Right lobe of liver (tissue), 6 donors: ENCODE results near the gene AOX1. TPM values are rescaled to one million over a fixed set of nuclear protein-coding genes. Genes with fewer than 3 reads are reported as not detected.

ENCODE experiments used
- ATAC-seq, 4 donors: fragments of 200-7000 bp; cut with Tn5 transposase; one replicate each; pipeline ENCODE4 v1.9.1; 2020; ENCODE audit warnings: mild to moderate bottlenecking in 4 of 4, moderate library complexity in 4 of 4
- DNase-seq, 3 donors: peaks; one replicate each; pipeline ENCODE4 v3.0.0-alpha.2; 2020
- H3K27ac ChIP-seq, 3 donors: fragments of 200-600 bp; one replicate each; pipeline ENCODE4 v1.8.0; 2022
- H3K27me3 ChIP-seq, 2 donors: fragments of 200-600 bp; one replicate each; pipeline ENCODE4 v1.8.0; 2022
- H3K36me3 ChIP-seq, 4 donors: fragments of 200-600 bp; sonication (generic) in 1 of 4; one replicate each; pipeline versions ENCODE4 v1.5.1 to v1.8.0; 2017 to 2022; ENCODE audit warnings: control low read depth in 1 of 4
- H3K4me1 ChIP-seq, 4 donors: fragments of 200-600 bp; sonication (generic) in 1 of 4; one replicate each; pipeline versions ENCODE4 v1.5.1 to v1.8.0; 2017 to 2022; ENCODE audit warnings: control low read depth in 1 of 4
- H3K4me3 ChIP-seq, 3 donors: fragments of 200-600 bp; one replicate each; pipeline ENCODE4 v1.8.0; 2022
- H3K9me3 ChIP-seq, 4 donors: fragments of 200-600 bp; sonication (generic) in 1 of 4; one replicate each; pipeline versions ENCODE4 v1.5.1 to v1.8.0; 2017 to 2022; ENCODE audit warnings: control low read depth in 1 of 4
- POLR2A ChIP-seq: fragments of 450-650 bp; IDR thresholded peaks from one replicate; pipeline ENCODE4 v1.6.1; 2017; ENCODE audit warnings: antibody characterized with exemption, mild to moderate bottlenecking
- WGBS: methylation state at CpG from one replicate; pipeline ENCODE4 v1.1.6; 2018; ENCODE audit warnings: low coverage, low lambda C conversion rate; ENCODE audit not compliant: insufficient coverage; ENCODE audit errors: missing lambda C conversion rate; 5-methylcytosine and 5-hydroxymethylcytosine counted together
- intact Hi-C, 2 donors: fragments of 100-400 bp; cut with DNase I; formaldehyde crosslinking; loops; one replicate each; pipeline versions ENCODE4 v1.11.2 to v1.14.1; 2022
- total RNA-seq, 6 experiments: library from RNA; depleted of rRNA in 2 of 6; stranded (reverse); fragments of >200 nt in 2 of 6; fragmentation: NEBNext Ultra II Directional in 3 of 6; extraction: Animal tissue kit (Norgen Biotek cat#: 25700) in 3 of 6; gene quantifications; one replicate each; pipeline versions ENCODE4 v1.1.0 to v1.2.4, GENCODE V29; 2016 to 2023
- TF ChIP-seq, protein P1 (sequence below), 4 donors: fragments of 200-600 bp in 3 of 4; fragments of 450-650 bp in 1 of 4; IDR thresholded peaks; one replicate each; pipeline versions ENCODE4 v1.5.1 to v1.8.0; 2016 to 2022; ENCODE audit warnings: antibody characterized with exemption in 4 of 4, mild to moderate bottlenecking in 2 of 4
- donor health status: DM: no; HTN: yes; CAD: no.
- donor health status: DM: no; HTN: no; CAD: no.
- donor health status: DM: no; HTN: no; CAD: no.
- donor health status: DM: no; HTN: yes; CAD: no.
- donor health status: DM: no; HTN: yes; CAD: no.

The AOX1 gene
- total RNA-seq, 6 experiments from 2014 or later = 524 to 1,747 (median 931) TPM

DNA sequence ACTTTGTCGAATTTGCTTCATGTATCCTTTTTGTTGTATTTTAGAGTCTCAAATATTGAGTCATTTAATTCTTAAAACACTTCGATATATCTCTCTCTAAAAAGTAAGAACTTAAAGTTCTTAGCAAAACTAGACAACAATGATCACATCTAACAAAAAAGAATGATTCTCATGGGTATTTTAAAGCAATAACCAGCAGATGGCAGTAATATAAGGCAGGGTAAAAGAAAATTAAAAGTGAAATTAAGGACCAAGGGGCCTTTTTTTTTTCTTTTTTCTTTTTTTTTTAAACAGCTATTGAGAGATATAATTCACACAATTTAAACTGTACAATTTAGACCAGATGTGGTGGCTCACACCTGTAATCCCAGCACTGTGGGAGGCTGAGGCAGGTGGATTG, 9.9 kb upstream of the AOX1 start:
- peaks cover 0 to 7% (median 3%) of the 10 kb centered on the region in 4 donors for H3K4me1 ChIP-seq
- no peak for TF ChIP-seq POLR2A
- TF ChIP-seq, protein P1, sequence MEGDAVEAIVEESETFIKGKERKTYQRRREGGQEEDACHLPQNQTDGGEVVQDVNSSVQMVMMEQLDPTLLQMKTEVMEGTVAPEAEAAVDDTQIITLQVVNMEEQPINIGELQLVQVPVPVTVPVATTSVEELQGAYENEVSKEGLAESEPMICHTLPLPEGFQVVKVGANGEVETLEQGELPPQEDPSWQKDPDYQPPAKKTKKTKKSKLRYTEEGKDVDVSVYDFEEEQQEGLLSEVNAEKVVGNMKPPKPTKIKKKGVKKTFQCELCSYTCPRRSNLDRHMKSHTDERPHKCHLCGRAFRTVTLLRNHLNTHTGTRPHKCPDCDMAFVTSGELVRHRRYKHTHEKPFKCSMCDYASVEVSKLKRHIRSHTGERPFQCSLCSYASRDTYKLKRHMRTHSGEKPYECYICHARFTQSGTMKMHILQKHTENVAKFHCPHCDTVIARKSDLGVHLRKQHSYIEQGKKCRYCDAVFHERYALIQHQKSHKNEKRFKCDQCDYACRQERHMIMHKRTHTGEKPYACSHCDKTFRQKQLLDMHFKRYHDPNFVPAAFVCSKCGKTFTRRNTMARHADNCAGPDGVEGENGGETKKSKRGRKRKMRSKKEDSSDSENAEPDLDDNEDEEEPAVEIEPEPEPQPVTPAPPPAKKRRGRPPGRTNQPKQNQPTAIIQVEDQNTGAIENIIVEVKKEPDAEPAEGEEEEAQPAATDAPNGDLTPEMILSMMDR (IDR thresholded peaks at IDR 0.05) = peak; percentile 35 to 63 (median 56)
- peak in 3 of 4 donors; percentile 30 to 40 (median 40) for ATAC-seq
- no peaks in the 10 kb centered on the region for H3K27me3 ChIP-seq
- no peak overlapping the region for H3K4me3 ChIP-seq
- DNase-seq = no peak
- intact Hi-C loops = loop anchor here in 1 of 2 donors (10.0 kb wide), 1 partner anchor 119 kb away; no protein-coding TSS in a partner anchor
- H3K27ac ChIP-seq = no peak overlapping the region
- H3K36me3 ChIP-seq = no peaks in the 10 kb centered on the region
- no peaks in the 10 kb centered on the region for H3K9me3 ChIP-seq
- 57% methylated on average over 2 of the region's 2 CpGs for WGBS

DNA sequence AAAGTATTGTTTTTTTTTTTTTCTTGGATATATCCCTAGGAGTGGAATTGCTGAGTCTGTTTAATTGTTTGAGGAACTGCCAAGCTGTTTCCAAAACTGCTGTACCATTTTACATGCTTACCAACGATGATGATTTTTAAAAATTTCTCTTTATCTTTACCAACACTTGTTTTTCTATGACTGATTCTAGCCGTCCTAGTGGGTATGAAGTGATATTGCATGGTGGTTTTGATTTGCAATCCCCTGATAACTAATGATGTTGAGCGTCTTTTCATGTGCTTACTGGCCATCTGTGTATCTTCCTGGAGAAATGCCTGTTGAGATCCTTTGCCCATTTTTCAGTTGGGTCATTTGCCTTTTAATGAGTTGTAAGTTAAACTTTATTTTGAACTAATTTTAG, 8.8 kb upstream of the AOX1 start:
- intact Hi-C loops = loop anchor here in 1 of 2 donors (10.0 kb wide), 1 partner anchor 118 kb away; no protein-coding TSS in a partner anchor
- no peak for TF ChIP-seq POLR2A
- TF ChIP-seq, protein P1 (IDR thresholded peaks at IDR 0.05) = no peak
- ATAC-seq (no peak), DNase-seq (no peak)
- H3K27me3 ChIP-seq = no peaks in the 10 kb centered on the region
- no peaks in the 10 kb centered on the region for H3K9me3 ChIP-seq
- H3K27ac ChIP-seq = no peak overlapping the region
- H3K4me3 ChIP-seq = no peak overlapping the region
- H3K36me3 ChIP-seq = no peaks in the 10 kb centered on the region
- peaks cover 0 to 8% (median 4%) of the 10 kb centered on the region in 4 donors for H3K4me1 ChIP-seq
- 92% methylated on average over 3 of the region's 3 CpGs for WGBS

DNA sequence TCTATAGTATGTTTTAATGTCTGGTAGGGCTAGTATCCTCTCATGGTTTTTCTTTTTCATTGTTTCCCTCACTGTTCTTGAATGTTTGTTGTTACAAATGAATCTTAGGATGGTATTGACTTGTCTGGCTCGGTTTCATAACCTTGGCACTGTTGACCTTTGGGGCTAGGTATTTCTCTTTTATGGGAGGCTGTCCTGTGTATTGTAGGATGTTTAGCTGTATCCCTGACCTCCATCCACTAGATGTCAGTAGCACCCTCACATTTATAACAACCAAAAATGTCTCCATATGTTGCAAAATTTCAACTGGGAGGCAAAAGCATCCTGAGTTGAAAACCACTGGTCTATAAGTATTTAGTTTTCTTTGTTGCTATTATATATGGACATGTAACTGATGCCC, 7.0 kb upstream of the AOX1 start:
- ATAC-seq (peak; percentile 95 to 99 (median 97)), DNase-seq (peak in 1 of 3 donors; percentile 42)
- H3K27me3 ChIP-seq = no peaks in the 10 kb centered on the region
- H3K36me3 ChIP-seq = no peaks in the 10 kb centered on the region
- peak overlapping the region in 1 of 3 donors; percentile 10 for H3K27ac ChIP-seq
- H3K9me3 ChIP-seq = no peaks in the 10 kb centered on the region
- no peak overlapping the region for H3K4me3 ChIP-seq
- intact Hi-C loops = loop anchor here in 1 of 2 donors (10.0 kb wide), 1 partner anchor 116 kb away; no protein-coding TSS in a partner anchor
- H3K4me1 ChIP-seq = peaks cover 0 to 18% (median 4%) of the 10 kb centered on the region in 4 donors
- TF ChIP-seq, protein P1 (IDR thresholded peaks at IDR 0.05) = peak; percentile 56 to 79 (median 76)
- no peak for TF ChIP-seq POLR2A
- 0% methylated on average over 1 of the region's 1 CpG for WGBS

DNA sequence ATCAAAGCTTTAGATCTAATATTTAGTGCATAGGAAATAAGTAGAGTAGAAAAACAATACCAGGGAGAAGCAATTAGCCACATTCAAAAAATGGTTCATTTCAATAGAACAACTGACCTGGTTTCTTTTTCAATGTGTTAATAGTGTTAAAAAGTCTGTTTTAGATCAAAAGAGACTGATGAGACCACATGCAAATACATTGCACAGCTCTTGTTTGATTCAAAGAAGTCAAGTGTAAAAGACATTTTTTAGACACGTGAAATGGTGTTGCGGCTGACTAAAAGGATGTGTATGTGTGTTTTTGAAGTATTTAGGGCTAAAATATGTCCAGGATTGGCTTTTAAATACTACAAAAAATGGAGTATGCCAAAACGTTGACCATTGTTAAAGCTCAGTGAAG, 1.2 kb upstream of the AOX1 start:
- Histone ChIP-seq H3K27me3 (no peaks in the 10 kb centered on the region), H3K36me3 (peaks cover 0 to 5% (median 0%) of the 10 kb centered on the region in 4 donors), H3K9me3 (no peaks in the 10 kb centered on the region), H3K4me3 (no peak overlapping the region), H3K27ac (no peak overlapping the region), H3K4me1 (peaks cover 0 to 37% (median 5%) of the 10 kb centered on the region in 4 donors)
- DNase-seq (no peak), ATAC-seq (no peak)
- no peak for TF ChIP-seq POLR2A
- TF ChIP-seq, protein P1 (IDR thresholded peaks at IDR 0.05) = no peak
- WGBS = 84% methylated on average over 3 of the region's 3 CpGs
- intact Hi-C loops = no loop called here
